ENCODE data around the gene MICB. TPM values are rescaled to one million over a fixed set of nuclear protein-coding genes. Genes with fewer than 3 reads are reported as not detected.

Gene MICB
- total RNA-seq, 1 donor from 2014 or later, result 5.8 TPM

DNA sequence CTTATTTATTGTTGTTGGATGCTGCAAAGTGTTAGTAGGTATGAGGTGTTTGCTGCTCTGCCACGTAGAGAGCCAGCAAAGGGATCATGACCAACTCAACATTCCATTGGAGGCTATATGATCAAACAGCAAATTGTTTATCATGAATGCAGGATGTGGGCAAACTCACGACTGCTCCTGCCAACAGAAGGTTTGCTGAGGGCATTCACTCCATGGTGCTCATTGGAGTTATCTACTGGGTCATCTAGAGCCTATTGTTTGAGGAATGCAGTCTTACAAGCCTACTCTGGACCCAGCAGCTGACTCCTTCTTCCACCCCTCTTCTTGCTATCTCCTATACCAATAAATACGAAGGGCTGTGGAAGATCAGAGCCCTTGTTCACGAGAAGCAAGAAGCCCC lies 12.1 kb downstream of the MICB start:
- peaks cover 6% of the 10 kb centered on the region for H3K36me3 Mint-ChIP-seq (ENCODE audit: low read depth, unreplicated experiment)
- no peak overlapping the region for H3K4me3 Mint-ChIP-seq (ENCODE audit: unreplicated experiment)
- peaks cover 3% of the 10 kb centered on the region for H3K79me2 ChIP-seq (ENCODE audit: insufficient read depth, low read length)
- no peaks in the 10 kb centered on the region for H3K9me3 ChIP-seq (ENCODE audit: insufficient read depth, low read depth, low read length)
- H3K4me1 ChIP-seq (ENCODE audit: insufficient read depth, low read length), result peaks cover 8% of the 10 kb centered on the region
- H3K27me3 Mint-ChIP-seq (ENCODE audit: low read depth, unreplicated experiment), result peaks cover 13% of the 10 kb centered on the region
- H3K27me3 ChIP-seq (ENCODE audit: insufficient read depth, low read length), result no peaks in the 10 kb centered on the region
- no peak overlapping the region for H3K9ac ChIP-seq (ENCODE audit: low read length)
- DNase-seq (ENCODE audit: low read depth) (no peak), FAIRE-seq (no peak)
- TF ChIP-seq, protein P1, sequence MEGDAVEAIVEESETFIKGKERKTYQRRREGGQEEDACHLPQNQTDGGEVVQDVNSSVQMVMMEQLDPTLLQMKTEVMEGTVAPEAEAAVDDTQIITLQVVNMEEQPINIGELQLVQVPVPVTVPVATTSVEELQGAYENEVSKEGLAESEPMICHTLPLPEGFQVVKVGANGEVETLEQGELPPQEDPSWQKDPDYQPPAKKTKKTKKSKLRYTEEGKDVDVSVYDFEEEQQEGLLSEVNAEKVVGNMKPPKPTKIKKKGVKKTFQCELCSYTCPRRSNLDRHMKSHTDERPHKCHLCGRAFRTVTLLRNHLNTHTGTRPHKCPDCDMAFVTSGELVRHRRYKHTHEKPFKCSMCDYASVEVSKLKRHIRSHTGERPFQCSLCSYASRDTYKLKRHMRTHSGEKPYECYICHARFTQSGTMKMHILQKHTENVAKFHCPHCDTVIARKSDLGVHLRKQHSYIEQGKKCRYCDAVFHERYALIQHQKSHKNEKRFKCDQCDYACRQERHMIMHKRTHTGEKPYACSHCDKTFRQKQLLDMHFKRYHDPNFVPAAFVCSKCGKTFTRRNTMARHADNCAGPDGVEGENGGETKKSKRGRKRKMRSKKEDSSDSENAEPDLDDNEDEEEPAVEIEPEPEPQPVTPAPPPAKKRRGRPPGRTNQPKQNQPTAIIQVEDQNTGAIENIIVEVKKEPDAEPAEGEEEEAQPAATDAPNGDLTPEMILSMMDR (IDR thresholded peaks at IDR 0.05; ENCODE audit: insufficient read depth, low read depth, low read length), result no peak
- no peak for TF ChIP-seq EZH2 (IDR thresholded peaks at IDR 0.05; ENCODE audit: insufficient read depth, low read length)
- peaks cover 5% of the 10 kb centered on the region for H4K20me1 ChIP-seq (ENCODE audit: insufficient read depth, low read length)
- H3K9me3 Mint-ChIP-seq (ENCODE audit: unreplicated experiment), result peaks cover 3% of the 10 kb centered on the region
- no peak overlapping the region for H3K27ac Mint-ChIP-seq (ENCODE audit: unreplicated experiment)
- H2AFZ ChIP-seq (ENCODE audit: low read depth, low read length), result no peak overlapping the region
- no peak overlapping the region for H3K4me3 ChIP-seq (ENCODE audit: insufficient read depth, low read depth, low read length)
- H3K36me3 ChIP-seq (ENCODE audit: insufficient read depth, low read length), result peaks cover 10% of the 10 kb centered on the region
- no peak overlapping the region for H3K4me2 ChIP-seq (ENCODE audit: low read length)
- peaks cover 12% of the 10 kb centered on the region for H3K4me1 Mint-ChIP-seq (ENCODE audit: low read depth, unreplicated experiment)
- no peak overlapping the region for H3K27ac ChIP-seq (ENCODE audit: low read depth, low read length)

DNA sequence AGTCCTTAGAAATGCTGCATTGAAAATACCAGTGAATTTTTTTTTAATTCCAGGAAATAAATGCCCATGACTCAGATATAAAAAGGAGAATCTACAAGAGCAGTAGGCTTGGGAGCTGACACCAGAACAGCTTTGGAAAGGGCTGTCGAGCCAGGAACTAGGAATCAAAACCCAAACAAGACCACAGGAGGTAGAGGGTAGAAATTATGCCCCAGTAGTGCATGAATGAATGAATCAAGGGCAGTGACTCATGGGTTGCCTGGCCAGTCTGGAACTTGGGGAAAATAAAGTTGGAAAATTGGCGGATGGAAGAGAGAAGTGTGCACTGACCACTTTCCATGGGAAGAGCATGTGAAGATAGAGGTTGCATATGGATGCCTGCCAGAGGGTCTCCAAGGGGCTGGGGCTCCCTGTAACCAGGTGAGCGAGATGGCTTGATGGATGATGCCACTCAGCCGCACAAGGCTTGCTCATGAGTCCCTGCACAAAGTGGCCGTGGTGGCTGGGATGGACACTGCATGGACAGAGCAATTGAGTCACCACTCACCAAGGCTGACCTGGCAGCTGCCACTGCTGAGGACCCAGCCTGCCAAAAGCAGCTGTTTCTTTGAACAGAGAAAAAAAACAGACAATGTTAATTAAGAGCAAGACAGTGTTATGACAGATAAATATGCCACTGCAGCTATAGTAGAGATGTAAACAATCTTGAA lies 15.7 kb downstream of the MICB start:
- H3K4me1 Mint-ChIP-seq (ENCODE audit: low read depth, unreplicated experiment), result peaks cover 12% of the 10 kb centered on the region
- peaks cover 3% of the 10 kb centered on the region for H3K9me3 Mint-ChIP-seq (ENCODE audit: unreplicated experiment)
- TF ChIP-seq, protein P1 (IDR thresholded peaks at IDR 0.05; ENCODE audit: insufficient read depth, low read depth, low read length), result no peak
- no peak for TF ChIP-seq EZH2 (IDR thresholded peaks at IDR 0.05; ENCODE audit: insufficient read depth, low read length)
- Histone ChIP-seq H2AFZ (ENCODE audit: low read depth, low read length) (no peak overlapping the region), H3K4me3 (ENCODE audit: insufficient read depth, low read depth, low read length) (no peak overlapping the region), H3K4me2 (ENCODE audit: low read length) (peak overlapping the region; percentile 38), H4K20me1 (ENCODE audit: insufficient read depth, low read length) (no peaks in the 10 kb centered on the region), H3K4me1 (ENCODE audit: insufficient read depth, low read length) (peaks cover 8% of the 10 kb centered on the region), H3K79me2 (ENCODE audit: insufficient read depth, low read length) (no peaks in the 10 kb centered on the region), H3K9me3 (ENCODE audit: insufficient read depth, low read depth, low read length) (no peaks in the 10 kb centered on the region), H3K27ac (ENCODE audit: low read depth, low read length) (no peak overlapping the region), H3K27me3 (ENCODE audit: insufficient read depth, low read length) (peaks cover 4% of the 10 kb centered on the region), H3K9ac (ENCODE audit: low read length) (no peak overlapping the region), H3K36me3 (ENCODE audit: insufficient read depth, low read length) (peaks cover 10% of the 10 kb centered on the region)
- FAIRE-seq, result no peak
- no peak for DNase-seq (ENCODE audit: low read depth)
- peaks cover 6% of the 10 kb centered on the region for H3K27me3 Mint-ChIP-seq (ENCODE audit: low read depth, unreplicated experiment)
- H3K27ac Mint-ChIP-seq (ENCODE audit: unreplicated experiment), result no peak overlapping the region
- peaks cover 3% of the 10 kb centered on the region for H3K36me3 Mint-ChIP-seq (ENCODE audit: low read depth, unreplicated experiment)
- H3K4me3 Mint-ChIP-seq (ENCODE audit: unreplicated experiment), result peak overlapping the region; percentile 4

DNA sequence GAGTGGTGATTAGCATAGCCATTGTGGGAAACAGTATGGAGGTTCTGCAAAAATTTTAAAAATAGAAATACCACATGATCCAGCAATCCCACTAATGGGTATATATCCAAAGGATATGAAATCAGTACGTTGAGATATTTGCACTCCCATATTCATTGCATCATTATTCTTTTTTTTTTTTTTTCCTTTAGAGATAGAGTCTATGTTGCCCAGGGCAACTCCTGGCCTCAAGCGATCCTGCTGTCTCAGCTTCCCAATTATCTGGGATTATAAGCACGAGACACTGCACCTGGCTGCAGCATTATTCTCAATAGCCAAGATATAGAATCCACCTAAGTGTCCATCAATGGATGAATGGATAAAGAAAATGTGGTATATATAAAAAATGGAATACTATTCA lies 23.9 kb downstream of the MICB start:
- Mint-ChIP-seq H3K9me3 (ENCODE audit: unreplicated experiment) (no peaks in the 10 kb centered on the region), H3K27ac (ENCODE audit: unreplicated experiment) (no peak overlapping the region), H3K27me3 (ENCODE audit: low read depth, unreplicated experiment) (peaks cover 16% of the 10 kb centered on the region), H3K4me1 (ENCODE audit: low read depth, unreplicated experiment) (peaks cover 7% of the 10 kb centered on the region), H3K4me3 (ENCODE audit: unreplicated experiment) (no peak overlapping the region), H3K36me3 (ENCODE audit: low read depth, unreplicated experiment) (no peaks in the 10 kb centered on the region)
- Histone ChIP-seq H3K27ac (ENCODE audit: low read depth, low read length) (no peak overlapping the region), H3K9me3 (ENCODE audit: insufficient read depth, low read depth, low read length) (no peaks in the 10 kb centered on the region), H3K4me3 (ENCODE audit: insufficient read depth, low read depth, low read length) (no peak overlapping the region), H3K27me3 (ENCODE audit: insufficient read depth, low read length) (peaks cover 4% of the 10 kb centered on the region), H3K4me1 (ENCODE audit: insufficient read depth, low read length) (peaks cover 8% of the 10 kb centered on the region), H3K4me2 (ENCODE audit: low read length) (no peak overlapping the region), H3K79me2 (ENCODE audit: insufficient read depth, low read length) (no peaks in the 10 kb centered on the region), H3K9ac (ENCODE audit: low read length) (no peak overlapping the region), H3K36me3 (ENCODE audit: insufficient read depth, low read length) (no peaks in the 10 kb centered on the region), H2AFZ (ENCODE audit: low read depth, low read length) (no peak overlapping the region), H4K20me1 (ENCODE audit: insufficient read depth, low read length) (peaks cover 5% of the 10 kb centered on the region)
- TF ChIP-seq EZH2 (IDR thresholded peaks at IDR 0.05; ENCODE audit: insufficient read depth, low read length), result no peak
- TF ChIP-seq, protein P1 (IDR thresholded peaks at IDR 0.05; ENCODE audit: insufficient read depth, low read depth, low read length), result no peak
- DNase-seq (ENCODE audit: low read depth) (no peak), FAIRE-seq (no peak)
